Measurements from ENCODE around the gene PCBP3.

DNA sequence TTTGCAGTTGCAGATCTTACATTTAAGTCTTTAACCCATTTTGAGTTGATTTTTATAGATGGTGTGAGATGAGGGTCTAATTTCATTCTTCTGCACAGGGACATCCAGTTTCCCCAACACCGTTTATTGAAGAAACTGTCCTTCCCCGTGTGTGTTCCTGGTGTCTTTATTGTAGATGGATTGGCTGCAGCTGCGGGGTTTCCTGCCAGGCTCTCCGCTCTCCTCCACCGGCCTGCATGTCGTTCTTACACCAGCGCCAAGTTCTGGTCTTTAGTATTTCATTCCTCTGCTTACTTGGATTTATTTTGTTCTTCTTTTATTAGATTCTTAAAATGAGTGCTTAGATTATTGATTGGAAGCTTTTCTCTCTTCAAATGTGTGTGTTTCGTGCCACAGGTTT is 239.1 kb downstream of the PCBP3 start:
- TF ChIP-seq, protein P1, sequence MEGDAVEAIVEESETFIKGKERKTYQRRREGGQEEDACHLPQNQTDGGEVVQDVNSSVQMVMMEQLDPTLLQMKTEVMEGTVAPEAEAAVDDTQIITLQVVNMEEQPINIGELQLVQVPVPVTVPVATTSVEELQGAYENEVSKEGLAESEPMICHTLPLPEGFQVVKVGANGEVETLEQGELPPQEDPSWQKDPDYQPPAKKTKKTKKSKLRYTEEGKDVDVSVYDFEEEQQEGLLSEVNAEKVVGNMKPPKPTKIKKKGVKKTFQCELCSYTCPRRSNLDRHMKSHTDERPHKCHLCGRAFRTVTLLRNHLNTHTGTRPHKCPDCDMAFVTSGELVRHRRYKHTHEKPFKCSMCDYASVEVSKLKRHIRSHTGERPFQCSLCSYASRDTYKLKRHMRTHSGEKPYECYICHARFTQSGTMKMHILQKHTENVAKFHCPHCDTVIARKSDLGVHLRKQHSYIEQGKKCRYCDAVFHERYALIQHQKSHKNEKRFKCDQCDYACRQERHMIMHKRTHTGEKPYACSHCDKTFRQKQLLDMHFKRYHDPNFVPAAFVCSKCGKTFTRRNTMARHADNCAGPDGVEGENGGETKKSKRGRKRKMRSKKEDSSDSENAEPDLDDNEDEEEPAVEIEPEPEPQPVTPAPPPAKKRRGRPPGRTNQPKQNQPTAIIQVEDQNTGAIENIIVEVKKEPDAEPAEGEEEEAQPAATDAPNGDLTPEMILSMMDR (conservative IDR thresholded peaks at IDR 0.05): no peak
- no peak for TF ChIP-seq ZFX (IDR thresholded peaks at IDR 0.05)

Data from C4-2B (cell line).